Fibroblast of mammary gland (primary cell): ENCODE data around the gene PPP1R16B.

Experiments
- DNase-seq: peaks from one replicate; pipeline ENCODE4 v3.0.0-alpha.2; 2010; ENCODE audit warnings: low read depth
- H3K4me3 ChIP-seq: 2 replicates; pipeline ENCODE4 v1.5.1; 2011; ENCODE audit warnings: low read depth, mild to moderate bottlenecking, low read length, moderate library complexity; ENCODE audit not compliant: control insufficient read depth
- TF ChIP-seq, protein P1 (sequence below): conservative IDR thresholded peaks from 2 replicates; pipeline ENCODE4 v1.5.1; 2011; ENCODE audit warnings: low read depth, low read length, inconsistent platforms; ENCODE audit not compliant: control insufficient read depth, insufficient read depth

The PPP1R16B gene

GRCh38 chr20:38843346-38843745 is 37.8 kb downstream of the PPP1R16B start:
- TF ChIP-seq, protein P1, sequence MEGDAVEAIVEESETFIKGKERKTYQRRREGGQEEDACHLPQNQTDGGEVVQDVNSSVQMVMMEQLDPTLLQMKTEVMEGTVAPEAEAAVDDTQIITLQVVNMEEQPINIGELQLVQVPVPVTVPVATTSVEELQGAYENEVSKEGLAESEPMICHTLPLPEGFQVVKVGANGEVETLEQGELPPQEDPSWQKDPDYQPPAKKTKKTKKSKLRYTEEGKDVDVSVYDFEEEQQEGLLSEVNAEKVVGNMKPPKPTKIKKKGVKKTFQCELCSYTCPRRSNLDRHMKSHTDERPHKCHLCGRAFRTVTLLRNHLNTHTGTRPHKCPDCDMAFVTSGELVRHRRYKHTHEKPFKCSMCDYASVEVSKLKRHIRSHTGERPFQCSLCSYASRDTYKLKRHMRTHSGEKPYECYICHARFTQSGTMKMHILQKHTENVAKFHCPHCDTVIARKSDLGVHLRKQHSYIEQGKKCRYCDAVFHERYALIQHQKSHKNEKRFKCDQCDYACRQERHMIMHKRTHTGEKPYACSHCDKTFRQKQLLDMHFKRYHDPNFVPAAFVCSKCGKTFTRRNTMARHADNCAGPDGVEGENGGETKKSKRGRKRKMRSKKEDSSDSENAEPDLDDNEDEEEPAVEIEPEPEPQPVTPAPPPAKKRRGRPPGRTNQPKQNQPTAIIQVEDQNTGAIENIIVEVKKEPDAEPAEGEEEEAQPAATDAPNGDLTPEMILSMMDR, result no peak
- H3K4me3 ChIP-seq, result no peak overlapping the region
- no peak for DNase-seq

- DNase-seq, result no peak
- TF ChIP-seq, protein P1, result no peak
- no peak overlapping the region for H3K4me3 ChIP-seq
These were observed 39.5 kb downstream of the PPP1R16B start for GRCh38 chr20:38844963-38845362.

DNA sequence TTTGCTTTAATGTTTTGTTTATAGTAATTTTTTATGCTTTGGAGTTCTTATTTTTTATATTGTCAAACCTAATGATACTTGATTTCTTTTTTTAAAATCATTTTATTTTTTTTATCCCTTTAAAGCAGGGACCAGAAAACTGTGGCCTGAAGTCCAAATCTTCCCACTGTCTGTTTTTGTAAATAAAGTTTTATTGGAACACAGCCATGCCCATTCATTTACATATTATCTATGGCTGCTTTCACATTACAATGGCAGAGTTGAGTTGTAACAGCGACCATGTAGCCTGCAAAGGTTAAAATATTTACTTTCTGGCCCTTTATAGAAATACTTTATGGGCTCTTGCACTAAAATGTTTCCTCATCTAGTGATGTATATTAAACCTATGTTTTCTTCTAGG is 42.3 kb downstream of the PPP1R16B start:
- no peak for DNase-seq
- TF ChIP-seq, protein P1, result no peak
- no peak overlapping the region for H3K4me3 ChIP-seq

- DNase-seq, result no peak
- TF ChIP-seq, protein P1, result no peak
- no peak overlapping the region for H3K4me3 ChIP-seq
These were observed 48.3 kb downstream of the PPP1R16B start for GRCh38 chr20:38853759-38854158.

DNA sequence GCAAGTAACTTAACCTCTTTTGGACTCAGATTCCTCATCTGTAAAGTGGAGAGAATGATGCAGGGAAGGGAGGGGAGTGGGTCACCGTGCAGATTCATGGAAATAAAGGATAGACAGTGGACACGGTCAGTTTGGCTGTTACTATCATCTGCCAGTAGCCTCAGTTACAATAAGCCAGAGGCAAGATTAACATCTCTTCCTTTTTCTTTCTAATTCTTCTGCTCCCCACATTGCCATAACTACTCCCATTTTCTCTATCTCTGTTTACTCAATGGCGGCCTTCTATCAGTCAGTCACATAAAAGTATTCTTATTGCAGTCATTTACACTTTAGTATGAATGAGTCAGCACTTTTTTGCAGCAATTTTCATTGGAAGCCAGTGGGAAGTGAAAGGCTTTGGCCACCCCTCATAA is 49.2 kb downstream of the PPP1R16B start:
- H3K4me3 ChIP-seq, result no peak overlapping the region
- TF ChIP-seq, protein P1, result no peak
- no peak for DNase-seq

DNA sequence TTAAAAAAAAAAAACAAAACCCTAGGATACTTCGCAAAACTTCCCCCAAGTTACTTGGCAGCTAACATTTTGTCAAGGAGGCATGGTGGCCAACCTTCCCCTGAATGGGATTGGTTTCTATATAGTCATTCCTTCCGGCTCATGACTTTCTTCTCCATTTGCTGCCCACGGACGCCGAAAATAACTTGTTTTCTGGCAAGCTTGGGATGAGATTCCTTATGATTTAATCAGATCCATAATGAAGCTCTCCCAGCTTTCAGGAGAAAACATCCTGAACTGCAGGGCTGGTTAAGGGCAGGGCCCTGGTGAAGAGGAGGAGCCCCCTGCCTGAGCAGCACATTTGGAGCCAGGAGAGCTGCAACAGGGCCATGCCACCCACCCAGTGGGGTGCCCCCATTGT is 49.9 kb downstream of the PPP1R16B start:
- DNase-seq, result peak; percentile 57
- H3K4me3 ChIP-seq, result no peak overlapping the region
- TF ChIP-seq, protein P1, result no peak

- TF ChIP-seq, protein P1, result no peak
- no peak overlapping the region for H3K4me3 ChIP-seq
- DNase-seq, result no peak
These were observed 51.1 kb downstream of the PPP1R16B start for GRCh38 chr20:38856570-38856969.
